Pericardium fibroblast (primary cell): Measurements from ENCODE around the gene YBEY. TPM values are rescaled to one million over a fixed set of nuclear protein-coding genes. Genes with fewer than 3 reads are reported as not detected.

ENCODE experiments used
- total RNA-seq: library from RNA; depleted of rRNA; stranded (reverse); fragments of >200 nt; gene quantifications from 2 replicates; pipeline ENCODE4 v1.2.3, GENCODE V29; 2015

Gene YBEY, protein sequence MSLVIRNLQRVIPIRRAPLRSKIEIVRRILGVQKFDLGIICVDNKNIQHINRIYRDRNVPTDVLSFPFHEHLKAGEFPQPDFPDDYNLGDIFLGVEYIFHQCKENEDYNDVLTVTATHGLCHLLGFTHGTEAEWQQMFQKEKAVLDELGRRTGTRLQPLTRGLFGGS
- total RNA-seq, result 30.0 and 32.7 TPM in 2 replicates

DNA sequence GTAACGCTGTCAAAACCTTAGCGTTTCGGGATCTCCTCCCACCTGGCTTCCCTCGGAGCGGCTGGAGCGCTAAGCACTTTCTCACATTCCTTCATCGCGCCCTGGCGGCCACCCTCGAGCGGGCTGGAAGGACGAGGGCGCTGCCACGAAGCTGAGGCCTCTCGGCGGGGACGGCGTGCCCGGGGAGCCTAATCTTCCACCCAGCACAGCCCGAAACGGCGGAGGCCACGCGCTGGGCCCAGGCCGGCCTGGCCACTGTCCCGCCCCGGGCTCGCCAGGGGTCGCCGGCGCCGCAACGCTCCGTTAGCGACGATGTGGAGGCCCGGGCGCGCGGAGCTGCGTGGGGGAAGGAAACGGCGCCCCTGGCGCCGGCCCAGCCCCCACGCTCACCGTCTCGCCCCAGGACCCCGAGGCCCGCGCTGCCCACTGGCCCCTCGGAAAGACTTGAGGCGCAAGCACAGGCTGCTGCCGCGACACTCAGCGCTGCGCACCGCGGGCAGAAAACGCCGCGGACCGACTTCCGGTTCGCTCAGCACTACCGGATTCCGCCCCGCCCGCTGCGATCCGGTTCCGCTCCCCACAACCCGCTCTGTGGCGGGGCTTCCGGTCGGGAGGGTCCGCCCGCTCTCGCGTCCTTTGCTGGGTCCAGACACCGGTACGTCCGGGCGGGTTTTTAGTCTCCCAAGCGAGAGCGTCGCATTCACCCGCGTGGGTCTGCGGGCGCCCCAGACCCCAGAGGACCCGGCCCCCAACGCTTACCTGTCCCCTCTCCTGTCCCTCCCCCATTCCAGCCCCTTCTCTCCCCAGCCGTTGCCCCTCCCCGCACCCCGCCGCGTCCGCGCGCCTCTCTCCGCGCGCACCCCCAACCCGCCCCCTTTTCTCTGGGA is at the start of gene YBEY:
Gene YBEY, plus strand, starts transcription at position 582 of the 887 bp plus-strand sequence. CDS start 572 bp downstream, outside the sequence.

DNA sequence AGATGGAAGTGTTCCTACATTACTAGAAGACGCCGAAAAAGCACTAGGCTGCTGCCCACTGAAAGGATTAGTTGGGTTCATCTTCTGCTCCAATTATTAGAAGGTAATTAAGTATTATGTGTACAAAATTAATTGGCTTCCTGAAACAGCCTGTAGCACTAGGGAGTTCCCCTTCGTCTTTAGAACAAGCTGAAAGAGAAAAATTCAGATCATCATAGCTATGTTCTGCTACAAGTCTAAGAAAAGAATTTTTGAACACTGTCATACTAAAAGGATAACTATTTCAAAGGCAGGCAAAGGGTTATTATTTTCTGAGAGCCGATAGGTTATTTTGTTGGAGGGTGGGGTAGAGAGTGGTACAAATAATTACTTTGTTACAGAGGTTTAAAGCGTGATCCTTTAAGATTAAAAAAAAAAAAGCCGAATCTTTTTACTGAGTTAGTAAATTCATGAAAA is 908 bp upstream of the YBEY start, which contains the start of gene MCM3AP:
Gene MCM3AP, minus strand, starts transcription at position 406 of the 456 bp plus-strand sequence. Its CDS starts 325 bp downstream, at position 81.

DNA sequence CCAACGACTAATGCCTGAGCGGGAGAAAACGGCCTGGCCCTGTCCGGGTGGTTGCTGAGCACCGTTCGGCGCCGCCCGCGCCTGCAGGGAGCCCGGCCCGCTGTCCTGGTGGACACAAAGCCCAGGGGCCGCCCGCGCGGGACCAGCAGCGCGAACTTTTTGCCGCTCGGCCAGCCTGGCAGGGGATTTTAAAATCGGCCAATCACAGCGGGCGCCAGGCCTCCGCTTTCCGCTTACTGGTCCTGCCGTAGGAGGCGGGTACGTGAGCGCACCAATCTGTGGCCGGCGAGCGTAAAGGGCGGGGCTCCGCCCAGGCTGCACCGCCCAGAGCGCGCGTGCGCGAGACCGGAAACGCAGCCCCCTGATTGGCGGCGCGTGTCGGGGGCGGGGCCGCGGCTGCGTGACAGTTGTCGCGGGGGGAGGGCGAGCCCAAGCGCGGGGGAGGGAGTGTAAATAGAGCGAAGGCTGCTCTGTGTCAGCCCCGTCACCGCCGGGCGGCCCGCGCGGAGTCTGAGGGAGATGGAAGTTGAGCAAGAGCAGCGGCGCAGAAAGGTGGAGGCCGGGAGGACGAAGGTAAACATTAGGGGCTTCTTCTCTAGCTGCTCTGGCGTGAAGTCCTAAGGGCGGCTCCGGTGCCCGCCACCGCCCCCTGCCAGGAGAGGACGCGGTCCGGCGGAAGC is 37.7 kb downstream of the YBEY start, which contains the start of the genes C21orf58 and PCNT:
Gene C21orf58, minus strand, starts transcription at position 161 of the 680 bp plus-strand sequence. CDS start 1,132 bp downstream, outside the sequence.
Gene PCNT, plus strand, starts transcription at position 447 of the 680 bp plus-strand sequence. Its CDS starts 73 bp downstream, at position 520.

Other genes starting within 250 kb of the YBEY start
- 3,138 and 3,212 TPM in 2 replicates for gene COL6A2, start 188.2 kb upstream of the YBEY start, total RNA-seq
- 1.4 TPM in 1 of 2 replicates, not detected in the other for gene FTCD, start 130.8 kb upstream of the YBEY start, total RNA-seq
- gene SPATC1L, start 101.9 kb upstream of the YBEY start, total RNA-seq, result 2.6 and 29.8 TPM in 2 replicates
- gene LSS, start 57.6 kb upstream of the YBEY start, total RNA-seq, result 101 and 129 TPM in 2 replicates
- gene MCM3AP, start 731 bp upstream of the YBEY start, total RNA-seq, result 35.5 and 63.3 TPM in 2 replicates
- gene C21orf58, start 37.5 kb downstream of the YBEY start, total RNA-seq, result 1.8 and 1.9 TPM in 2 replicates
- gene PCNT, start 37.8 kb downstream of the YBEY start, total RNA-seq, result 10.7 and 14.8 TPM in 2 replicates
- gene DIP2A, start 172.5 kb downstream of the YBEY start, total RNA-seq, result 8.9 and 15.3 TPM in 2 replicates